OCI-LY1 (cell line): ENCODE results near the gene ATP11C.

Source experiments
- H2AFZ ChIP-seq: fragments of 200-600 bp; sonication (generic), shearing (Covaris generic); 2 replicates; pipeline ENCODE4 v1.6.0; 2014; ENCODE audit warnings: antibody characterized with exemption, mild to moderate bottlenecking, low read length
- H3F3A ChIP-seq: fragments of 200-600 bp; sonication (generic), shearing (Covaris generic); 2 replicates; pipeline ENCODE4 v1.6.0; 2014; ENCODE audit warnings: mild to moderate bottlenecking, antibody characterized with exemption, low read length, moderate library complexity; ENCODE audit not compliant: insufficient read depth
- H3K27ac ChIP-seq: fragments of 200-600 bp; sonication (generic); 2 replicates; pipeline ENCODE4 v1.5.1; 2014; ENCODE audit warnings: low read length, mixed run types, mild to moderate bottlenecking, low read depth; ENCODE audit not compliant: poor library complexity, severe bottlenecking
- H3K27me3 ChIP-seq: fragments of 200-600 bp; sonication (generic); 2 replicates; pipeline ENCODE4 v1.6.0; 2014; ENCODE audit warnings: antibody characterized with exemption, mild to moderate bottlenecking, low read length, moderate library complexity; ENCODE audit not compliant: insufficient read depth
- H3K36me3 ChIP-seq: fragments of 200-600 bp; sonication (generic); 2 replicates; pipeline ENCODE4 v1.6.1; 2014; ENCODE audit warnings: mild to moderate bottlenecking, antibody characterized with exemption, low read length, moderate library complexity, mixed read lengths; ENCODE audit not compliant: insufficient read depth
- H3K4me1 ChIP-seq: fragments of 200-600 bp; sonication (generic); 2 replicates; pipeline ENCODE4 v1.5.1; 2014; ENCODE audit warnings: mild to moderate bottlenecking, low read length, moderate library complexity; ENCODE audit not compliant: insufficient read depth, severe bottlenecking
- H3K4me2 ChIP-seq: fragments of 200-600 bp; sonication (generic), shearing (Covaris generic); 2 replicates; pipeline ENCODE4 v1.6.1; 2014; ENCODE audit warnings: low read length
- H3K4me3 ChIP-seq: fragments of 200-600 bp; sonication (generic); 2 replicates; pipeline ENCODE4 v1.5.1; 2014; ENCODE audit warnings: low read length, low read depth, mild to moderate bottlenecking, mixed read lengths; ENCODE audit not compliant: poor library complexity, severe bottlenecking
- H3K79me2 ChIP-seq: fragments of 200-600 bp; shearing (Covaris generic); 2 replicates; pipeline ENCODE4 v1.6.1; 2016; ENCODE audit warnings: mixed run types, low read length, mixed read lengths; ENCODE audit not compliant: insufficient read depth
- H3K9ac ChIP-seq: fragments of 200-600 bp; sonication (generic), shearing (Covaris generic); 2 replicates; pipeline ENCODE4 v1.6.1; 2014; ENCODE audit warnings: mild to moderate bottlenecking, low read length, mixed read lengths
- H3K9me2 ChIP-seq: fragments of 200-600 bp; sonication (generic), shearing (Covaris generic); 2 replicates; pipeline ENCODE4 v1.6.1; 2014; ENCODE audit warnings: low read depth, mild to moderate bottlenecking, low read length, mixed read lengths
- H3K9me3 ChIP-seq: fragments of 200-600 bp; shearing (Covaris generic); 2 replicates; pipeline ENCODE4 v1.6.1; 2014; ENCODE audit warnings: low read length, mixed read lengths
- H4K20me1 ChIP-seq: fragments of 200-600 bp; sonication (generic), shearing (Covaris generic); 2 replicates; pipeline ENCODE4 v1.6.0; 2016; ENCODE audit warnings: mild to moderate bottlenecking, low read length; ENCODE audit not compliant: insufficient read depth
- EZH2 ChIP-seq: fragments of 200-600 bp; sonication (generic), shearing (Covaris generic); IDR thresholded peaks from 2 replicates; pipeline ENCODE4 v1.8.0; 2017; ENCODE audit warnings: borderline replicate concordance, mixed run types, mild to moderate bottlenecking, antibody characterized with exemption, low read length, moderate library complexity, mixed read lengths
- TF ChIP-seq, protein P1 (sequence below): fragments of 200-600 bp; sonication (generic), shearing (Covaris generic); IDR thresholded peaks from 2 replicates; pipeline ENCODE4 v1.5.1; 2017; ENCODE audit warnings: mild to moderate bottlenecking, antibody characterized with exemption, low read length, moderate library complexity, mixed read lengths

The ATP11C gene

GRCh38 chrX:139758250-139758649, 174.6 kb downstream of the ATP11C start:
- H3K9ac ChIP-seq: no peak overlapping the region
- no peaks in the 10 kb centered on the region for H3F3A ChIP-seq
- H4K20me1 ChIP-seq: no peaks in the 10 kb centered on the region
- H3K9me2 ChIP-seq: no peaks in the 10 kb centered on the region
- H3K27me3 ChIP-seq: no peaks in the 10 kb centered on the region
- H3K36me3 ChIP-seq: no peaks in the 10 kb centered on the region; the same call in 1 of the 2 replicates
- TF ChIP-seq, protein P1, sequence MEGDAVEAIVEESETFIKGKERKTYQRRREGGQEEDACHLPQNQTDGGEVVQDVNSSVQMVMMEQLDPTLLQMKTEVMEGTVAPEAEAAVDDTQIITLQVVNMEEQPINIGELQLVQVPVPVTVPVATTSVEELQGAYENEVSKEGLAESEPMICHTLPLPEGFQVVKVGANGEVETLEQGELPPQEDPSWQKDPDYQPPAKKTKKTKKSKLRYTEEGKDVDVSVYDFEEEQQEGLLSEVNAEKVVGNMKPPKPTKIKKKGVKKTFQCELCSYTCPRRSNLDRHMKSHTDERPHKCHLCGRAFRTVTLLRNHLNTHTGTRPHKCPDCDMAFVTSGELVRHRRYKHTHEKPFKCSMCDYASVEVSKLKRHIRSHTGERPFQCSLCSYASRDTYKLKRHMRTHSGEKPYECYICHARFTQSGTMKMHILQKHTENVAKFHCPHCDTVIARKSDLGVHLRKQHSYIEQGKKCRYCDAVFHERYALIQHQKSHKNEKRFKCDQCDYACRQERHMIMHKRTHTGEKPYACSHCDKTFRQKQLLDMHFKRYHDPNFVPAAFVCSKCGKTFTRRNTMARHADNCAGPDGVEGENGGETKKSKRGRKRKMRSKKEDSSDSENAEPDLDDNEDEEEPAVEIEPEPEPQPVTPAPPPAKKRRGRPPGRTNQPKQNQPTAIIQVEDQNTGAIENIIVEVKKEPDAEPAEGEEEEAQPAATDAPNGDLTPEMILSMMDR: no peak
- no peak for TF ChIP-seq EZH2
- no peaks in the 10 kb centered on the region for H3K79me2 ChIP-seq
- H3K4me1 ChIP-seq: no peaks in the 10 kb centered on the region
- no peak overlapping the region for H3K4me2 ChIP-seq
- H3K4me3 ChIP-seq: no peak overlapping the region
- no peak overlapping the region for H2AFZ ChIP-seq
- no peaks in the 10 kb centered on the region for H3K9me3 ChIP-seq
- H3K27ac ChIP-seq: no peak overlapping the region

- Histone ChIP-seq H3K9me3 (no peaks in the 10 kb centered on the region), H3K27me3 (no peaks in the 10 kb centered on the region), H3K4me1 (no peaks in the 10 kb centered on the region), H3K27ac (no peak overlapping the region), H3K4me3 (no peak overlapping the region), H3K79me2 (no peaks in the 10 kb centered on the region), H3K9me2 (no peaks in the 10 kb centered on the region), H3K4me2 (no peak overlapping the region), H4K20me1 (no peaks in the 10 kb centered on the region), H2AFZ (no peak overlapping the region), H3K36me3 (no peaks in the 10 kb centered on the region; the same call in 1 of the 2 replicates), H3F3A (no peaks in the 10 kb centered on the region), H3K9ac (no peak overlapping the region)
- no peak for TF ChIP-seq EZH2
- TF ChIP-seq, protein P1: no peak
Measured at GRCh38 chrX:139751053-139751452, 181.8 kb downstream of the ATP11C start.

DNA sequence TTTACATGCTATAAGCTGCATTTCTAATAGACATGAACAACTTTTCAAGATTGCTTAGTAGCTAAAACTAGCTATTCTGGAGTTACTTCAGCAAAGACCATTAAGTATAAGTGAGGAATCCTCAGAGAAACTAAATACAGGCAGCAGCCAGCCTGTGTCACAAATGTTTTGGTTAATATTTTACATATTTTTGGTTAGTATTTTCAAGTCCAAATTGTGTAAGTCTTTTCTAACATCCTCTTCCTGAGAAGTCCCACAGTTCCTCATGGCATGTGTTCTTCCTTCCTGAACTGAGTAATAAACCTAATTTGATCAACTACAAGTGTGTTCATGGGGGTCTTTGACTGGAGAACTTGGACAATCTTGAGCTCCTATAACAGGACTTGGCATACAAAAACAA, 182.5 kb downstream of the ATP11C start:
- TF ChIP-seq EZH2: no peak
- TF ChIP-seq, protein P1: no peak
- H3K4me1 ChIP-seq: no peaks in the 10 kb centered on the region
- no peaks in the 10 kb centered on the region for H3F3A ChIP-seq
- no peaks in the 10 kb centered on the region for H3K27me3 ChIP-seq
- H3K27ac ChIP-seq: no peak overlapping the region
- H3K4me3 ChIP-seq: no peak overlapping the region
- H3K9ac ChIP-seq: no peak overlapping the region
- no peaks in the 10 kb centered on the region; the same call in 1 of the 2 replicates for H3K36me3 ChIP-seq
- H3K4me2 ChIP-seq: no peak overlapping the region
- H3K9me2 ChIP-seq: no peaks in the 10 kb centered on the region
- H3K9me3 ChIP-seq: no peaks in the 10 kb centered on the region
- H2AFZ ChIP-seq: no peak overlapping the region
- H3K79me2 ChIP-seq: no peaks in the 10 kb centered on the region
- no peaks in the 10 kb centered on the region for H4K20me1 ChIP-seq
